HepG2 (cell line): ENCODE measurements around the gene MADCAM1. TPM values are rescaled to one million over a fixed set of nuclear protein-coding genes. Genes with fewer than 3 reads are reported as not detected.

ENCODE experiments used
- DMTF1 ChIP-seq: sonication (generic); formaldehyde crosslinking; IDR thresholded peaks from 2 replicates; pipeline ENCODE4 v1.4.0; 2020; ENCODE audit warnings: mild to moderate bottlenecking, missing genetic modification reagents
- GATA4 ChIP-seq: sonication (generic); IDR thresholded peaks from 2 replicates; pipeline ENCODE4 v1.6.1; 2016; ENCODE audit warnings: antibody characterized with exemption, low read depth, borderline replicate concordance
- KLF15 ChIP-seq: sonication (generic); formaldehyde crosslinking; IDR thresholded peaks from 2 replicates; pipeline ENCODE4 v1.8.1; 2023; ENCODE audit warnings: borderline replicate concordance, mild to moderate bottlenecking, inconsistent platforms, missing genetic modification reagents, mixed read lengths
- MXD1 ChIP-seq: sonication (generic); formaldehyde crosslinking; IDR thresholded peaks from 2 replicates; pipeline ENCODE4 v1.4.0; 2020; ENCODE audit warnings: mild to moderate bottlenecking, missing genetic modification reagents
- PHB2 ChIP-seq: fragments of 450-650 bp; IDR thresholded peaks from 2 replicates; pipeline ENCODE4 v1.6.1; 2018; ENCODE audit not compliant: partially characterized antibody
- PRDM4 ChIP-seq: sonication (generic); formaldehyde crosslinking; IDR thresholded peaks from 2 replicates; pipeline ENCODE4 v1.9.0; 2021; ENCODE audit warnings: missing genetic modification reagents, borderline replicate concordance
- SOX5 ChIP-seq: IDR thresholded peaks from 2 replicates; pipeline ENCODE4 v1.6.1; 2016; ENCODE audit warnings: borderline replicate concordance
- SUZ12 ChIP-seq: fragments of 150-350 bp; IDR thresholded peaks from 2 replicates; pipeline ENCODE4 v1.6.1; 2014; ENCODE audit warnings: low read depth, low read length
- XBP1 ChIP-seq: sonication (generic); formaldehyde crosslinking; IDR thresholded peaks from 2 replicates; pipeline ENCODE4 v1.5.0; 2020; ENCODE audit warnings: missing genetic modification reagents
- ZEB1 ChIP-seq: IDR thresholded peaks from 2 replicates; pipeline ENCODE4 v1.6.1; 2012; ENCODE audit warnings: mild to moderate bottlenecking, low read depth, inconsistent platforms; ENCODE audit not compliant: insufficient replicate concordance
- ZIK1 ChIP-seq: sonication (generic); formaldehyde crosslinking; IDR thresholded peaks from 2 replicates; pipeline ENCODE4 v1.5.0; 2020; ENCODE audit warnings: mild to moderate bottlenecking, low read depth, missing genetic modification reagents, borderline replicate concordance
- ZNF207 ChIP-seq: fragments of 450-650 bp; IDR thresholded peaks from 2 replicates; pipeline ENCODE4 v1.6.1; 2016; ENCODE audit warnings: antibody characterized with exemption, borderline replicate concordance
- ZNF34 ChIP-seq: sonication (generic); formaldehyde crosslinking; IDR thresholded peaks from 2 replicates; pipeline ENCODE4 v1.4.0; 2020; ENCODE audit warnings: mild to moderate bottlenecking, missing genetic modification reagents, borderline replicate concordance
- ZNF850 ChIP-seq: sonication (generic); formaldehyde crosslinking; conservative IDR thresholded peaks from 2 replicates; pipeline ENCODE4 v1.9.0; 2021; ENCODE audit warnings: mild to moderate bottlenecking, missing genetic modification reagents
- polyA plus RNA-seq, 8 experiments: library from polyadenylated mRNA; depleted of rRNA in 3 of 8; stranded (reverse) in 7 of 8; unstranded in 1 of 8; fragments of >200 nt; fragmentation: Illumina TruSeq in 4 of 8; extraction: Trizol in 4 of 8; gene quantifications; 2 replicates each; pipeline versions ENCODE4 v1.2.1 to v1.2.3, GENCODE V29; 2011 to 2016; ENCODE audit warnings: low read depth in 4 of 8, missing spikeins in 1 of 8, mixed read lengths in 1 of 8; ENCODE audit not compliant: insufficient read depth in 1 of 8
- total RNA-seq, 5 experiments: library from RNA; depleted of rRNA; stranded (reverse); fragments of >200 nt; fragmentation: Illumina TruSeq; extraction: Trizol; gene quantifications; 2 replicates each; pipeline ENCODE4 v1.2.3, GENCODE V29; 2016; ENCODE audit warnings: low read depth in 1 of 5
- TF ChIP-seq, protein P1 (sequence below): sonication (generic); formaldehyde crosslinking; IDR thresholded peaks from 2 replicates; pipeline ENCODE4 v1.5.0; 2020; ENCODE audit warnings: missing genetic modification reagents
- TF ChIP-seq, protein P2 (sequence below): sonication (generic); formaldehyde crosslinking; IDR thresholded peaks from 2 replicates; pipeline ENCODE4 v1.4.0; 2020; ENCODE audit warnings: missing genetic modification reagents

Gene MADCAM1
- total and polyA plus RNA-seq, 2 of the 13 experiments (the other 11 are each of a cell fraction or from before 2014, with no cell fraction given) = 0.29 to 0.33 TPM

- TF ChIP-seq PHB2 (no peak), XBP1 (CRISPR knock-in tag) (no peak), ZNF850 (no peak), SOX5 (CRISPR knock-in tag) (no peak), GATA4 (no peak), SUZ12 (no peak), ZIK1 (CRISPR knock-in tag) (no peak), DMTF1 (CRISPR knock-in tag) (no peak), ZNF207 (no peak), ZEB1 (no peak), MXD1 (CRISPR knock-in tag) (no peak), ZNF34 (CRISPR knock-in tag) (no peak), PRDM4 (CRISPR knock-in tag) (no peak), KLF15 (CRISPR knock-in tag) (no peak)
- TF ChIP-seq, protein P1, sequence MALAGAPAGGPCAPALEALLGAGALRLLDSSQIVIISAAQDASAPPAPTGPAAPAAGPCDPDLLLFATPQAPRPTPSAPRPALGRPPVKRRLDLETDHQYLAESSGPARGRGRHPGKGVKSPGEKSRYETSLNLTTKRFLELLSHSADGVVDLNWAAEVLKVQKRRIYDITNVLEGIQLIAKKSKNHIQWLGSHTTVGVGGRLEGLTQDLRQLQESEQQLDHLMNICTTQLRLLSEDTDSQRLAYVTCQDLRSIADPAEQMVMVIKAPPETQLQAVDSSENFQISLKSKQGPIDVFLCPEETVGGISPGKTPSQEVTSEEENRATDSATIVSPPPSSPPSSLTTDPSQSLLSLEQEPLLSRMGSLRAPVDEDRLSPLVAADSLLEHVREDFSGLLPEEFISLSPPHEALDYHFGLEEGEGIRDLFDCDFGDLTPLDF (CRISPR knock-in tag) = no peak
- TF ChIP-seq, protein P2, sequence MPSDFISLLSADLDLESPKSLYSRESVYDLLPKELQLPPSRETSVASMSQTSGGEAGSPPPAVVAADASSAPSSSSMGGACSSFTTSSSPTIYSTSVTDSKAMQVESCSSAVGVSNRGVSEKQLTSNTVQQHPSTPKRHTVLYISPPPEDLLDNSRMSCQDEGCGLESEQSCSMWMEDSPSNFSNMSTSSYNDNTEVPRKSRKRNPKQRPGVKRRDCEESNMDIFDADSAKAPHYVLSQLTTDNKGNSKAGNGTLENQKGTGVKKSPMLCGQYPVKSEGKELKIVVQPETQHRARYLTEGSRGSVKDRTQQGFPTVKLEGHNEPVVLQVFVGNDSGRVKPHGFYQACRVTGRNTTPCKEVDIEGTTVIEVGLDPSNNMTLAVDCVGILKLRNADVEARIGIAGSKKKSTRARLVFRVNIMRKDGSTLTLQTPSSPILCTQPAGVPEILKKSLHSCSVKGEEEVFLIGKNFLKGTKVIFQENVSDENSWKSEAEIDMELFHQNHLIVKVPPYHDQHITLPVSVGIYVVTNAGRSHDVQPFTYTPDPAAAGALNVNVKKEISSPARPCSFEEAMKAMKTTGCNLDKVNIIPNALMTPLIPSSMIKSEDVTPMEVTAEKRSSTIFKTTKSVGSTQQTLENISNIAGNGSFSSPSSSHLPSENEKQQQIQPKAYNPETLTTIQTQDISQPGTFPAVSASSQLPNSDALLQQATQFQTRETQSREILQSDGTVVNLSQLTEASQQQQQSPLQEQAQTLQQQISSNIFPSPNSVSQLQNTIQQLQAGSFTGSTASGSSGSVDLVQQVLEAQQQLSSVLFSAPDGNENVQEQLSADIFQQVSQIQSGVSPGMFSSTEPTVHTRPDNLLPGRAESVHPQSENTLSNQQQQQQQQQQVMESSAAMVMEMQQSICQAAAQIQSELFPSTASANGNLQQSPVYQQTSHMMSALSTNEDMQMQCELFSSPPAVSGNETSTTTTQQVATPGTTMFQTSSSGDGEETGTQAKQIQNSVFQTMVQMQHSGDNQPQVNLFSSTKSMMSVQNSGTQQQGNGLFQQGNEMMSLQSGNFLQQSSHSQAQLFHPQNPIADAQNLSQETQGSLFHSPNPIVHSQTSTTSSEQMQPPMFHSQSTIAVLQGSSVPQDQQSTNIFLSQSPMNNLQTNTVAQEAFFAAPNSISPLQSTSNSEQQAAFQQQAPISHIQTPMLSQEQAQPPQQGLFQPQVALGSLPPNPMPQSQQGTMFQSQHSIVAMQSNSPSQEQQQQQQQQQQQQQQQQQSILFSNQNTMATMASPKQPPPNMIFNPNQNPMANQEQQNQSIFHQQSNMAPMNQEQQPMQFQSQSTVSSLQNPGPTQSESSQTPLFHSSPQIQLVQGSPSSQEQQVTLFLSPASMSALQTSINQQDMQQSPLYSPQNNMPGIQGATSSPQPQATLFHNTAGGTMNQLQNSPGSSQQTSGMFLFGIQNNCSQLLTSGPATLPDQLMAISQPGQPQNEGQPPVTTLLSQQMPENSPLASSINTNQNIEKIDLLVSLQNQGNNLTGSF = no peak
Observed at GRCh38 chr19:494171-495080, 1.9 kb upstream of the MADCAM1 start (continued).
